A673 (cell line): ENCODE results near the gene RBP4. TPM values are rescaled to one million over a fixed set of nuclear protein-coding genes. Genes with fewer than 3 reads are reported as not detected.

Experiments used
- BruUV-seq: library from RNA; stranded (reverse); fragments of 400-500 nt; replicated peaks from 2 replicates; lab custom pipeline; 2021; lab: Mats Ljungman, UMichigan
- CTCF ChIA-PET: fragments of 300-600 bp; sonication (Branson Sonifier 250); formaldehyde crosslinking; loops from one replicate; lab custom pipeline; 2022; ENCODE audit warnings: antibody characterized with exemption; lab: Charles Lee
- POLR2A ChIA-PET: fragments of 300-600 bp; sonication (Branson Sonifier 250); formaldehyde crosslinking; loops from one replicate; lab custom pipeline; 2022; ENCODE audit warnings: antibody characterized with exemption; ENCODE audit not compliant: low non-redundant PET; lab: Charles Lee
- DNase-seq: peaks from one replicate; pipeline ENCODE4 v3.0.0-alpha.2; 2015; ENCODE audit warnings: low spot score
- H3K27ac ChIP-seq: fragments of 200-600 bp; sonication (generic); 2 replicates; pipeline ENCODE4 v1.5.1; 2016; ENCODE audit warnings: mixed run types, low read depth, mild to moderate bottlenecking, mixed read lengths, antibody characterized with exemption, low read length; ENCODE audit not compliant: poor library complexity, severe bottlenecking
- H3K27me3 ChIP-seq: fragments of 200-600 bp; sonication (generic); replicated peaks from 2 replicates; pipeline ENCODE4 v1.6.1; 2017; ENCODE audit warnings: mixed run types, low read depth, mild to moderate bottlenecking, mixed read lengths, antibody characterized with exemption, low read length; ENCODE audit not compliant: insufficient read depth, poor library complexity
- H3K36me3 ChIP-seq: fragments of 200-600 bp; sonication (generic); 2 replicates; pipeline ENCODE4 v1.6.1; 2016; ENCODE audit warnings: mixed run types, mild to moderate bottlenecking, mixed read lengths, antibody characterized with exemption, low read length; ENCODE audit not compliant: insufficient read depth, poor library complexity, severe bottlenecking
- H3K4me1 ChIP-seq: fragments of 200-600 bp; sonication (generic); 2 replicates; pipeline ENCODE4 v1.6.1; 2017; ENCODE audit warnings: mixed run types, mild to moderate bottlenecking, mixed read lengths, antibody characterized with exemption, low read length; ENCODE audit not compliant: insufficient read depth, poor library complexity, severe bottlenecking
- H3K4me3 ChIP-seq: fragments of 200-600 bp; sonication (generic); 2 replicates; pipeline ENCODE4 v1.5.1; 2016; ENCODE audit warnings: low read depth, mixed run types, mild to moderate bottlenecking, mixed read lengths, low read length; ENCODE audit not compliant: poor library complexity, severe bottlenecking
- H3K9me3 ChIP-seq: fragments of 200-600 bp; sonication (generic); 2 replicates; pipeline ENCODE4 v1.6.1; 2016; ENCODE audit warnings: mixed run types, low read depth, mild to moderate bottlenecking, mixed read lengths, antibody characterized with exemption, low read length; ENCODE audit not compliant: poor library complexity, severe bottlenecking
- EZH2 ChIP-seq: fragments of 200-600 bp; sonication (generic); IDR thresholded peaks from 2 replicates; pipeline ENCODE4 v1.6.1; 2017; ENCODE audit warnings: borderline replicate concordance, low read depth, mild to moderate bottlenecking, mixed read lengths, antibody characterized with exemption, low read length; ENCODE audit not compliant: poor library complexity, severe bottlenecking
- intact Hi-C: fragments of 100-400 bp; cut with micrococcal nuclease; formaldehyde crosslinking; loops from one replicate; pipeline ENCODE4 v1.10.0; 2022; ENCODE audit not compliant: unreplicated experiment
- total RNA-seq: library from RNA; stranded (reverse); gene quantifications from 2 replicates; pipeline ENCODE4 v1.2.3, GENCODE V29; 2021
- TF ChIP-seq, protein P1 (sequence below): fragments of 300-800, 200-600 bp; sonication (generic); conservative IDR thresholded peaks from 2 replicates; pipeline ENCODE4 v1.5.1; 2017; ENCODE audit warnings: low read depth, mild to moderate bottlenecking, antibody characterized with exemption, low read length, moderate library complexity, mixed read lengths

Gene RBP4
- total RNA-seq, 1 experiment from 2014 or later: not detected

DNA sequence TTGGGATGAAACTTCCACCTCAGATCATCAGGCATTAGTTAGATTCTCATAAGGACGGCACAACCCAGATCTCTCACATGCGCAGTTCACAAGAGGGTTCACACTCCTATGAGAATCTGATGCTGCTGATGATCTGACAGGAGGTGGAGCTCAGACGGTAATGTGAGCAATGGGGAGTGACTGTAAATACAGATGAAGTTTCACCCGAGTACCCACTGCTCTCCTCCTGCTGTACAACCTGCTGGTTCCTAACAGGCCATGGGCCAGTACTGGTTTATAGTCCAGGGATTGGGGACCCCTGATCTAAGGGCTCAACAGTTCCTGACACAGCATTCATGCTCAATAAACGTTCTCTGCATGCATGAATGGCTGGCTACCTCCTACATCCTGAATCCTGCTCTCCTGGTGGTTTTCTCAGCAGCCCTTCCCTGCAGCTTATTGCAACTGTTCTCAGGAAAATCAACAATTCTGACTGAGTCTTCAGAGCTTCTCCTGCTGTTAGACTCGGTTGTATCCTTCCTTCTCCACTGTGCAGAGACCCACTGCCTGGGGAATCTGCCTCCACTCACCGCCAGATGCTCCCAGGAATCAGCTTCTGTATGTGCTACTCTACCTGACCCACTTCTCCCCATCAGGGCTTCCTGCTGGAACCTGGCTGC is 28.7 kb upstream of the RBP4 start:
- H3K36me3 ChIP-seq: no peaks in the 10 kb centered on the region
- POLR2A ChIA-PET: no interaction called here
- no peaks in the 10 kb centered on the region for H3K4me1 ChIP-seq
- intact Hi-C loops: no loop called here
- no peaks in the 10 kb centered on the region for H3K9me3 ChIP-seq
- CTCF ChIA-PET: no interaction called here
- H3K4me3 ChIP-seq: no peak overlapping the region
- TF ChIP-seq, protein P1, sequence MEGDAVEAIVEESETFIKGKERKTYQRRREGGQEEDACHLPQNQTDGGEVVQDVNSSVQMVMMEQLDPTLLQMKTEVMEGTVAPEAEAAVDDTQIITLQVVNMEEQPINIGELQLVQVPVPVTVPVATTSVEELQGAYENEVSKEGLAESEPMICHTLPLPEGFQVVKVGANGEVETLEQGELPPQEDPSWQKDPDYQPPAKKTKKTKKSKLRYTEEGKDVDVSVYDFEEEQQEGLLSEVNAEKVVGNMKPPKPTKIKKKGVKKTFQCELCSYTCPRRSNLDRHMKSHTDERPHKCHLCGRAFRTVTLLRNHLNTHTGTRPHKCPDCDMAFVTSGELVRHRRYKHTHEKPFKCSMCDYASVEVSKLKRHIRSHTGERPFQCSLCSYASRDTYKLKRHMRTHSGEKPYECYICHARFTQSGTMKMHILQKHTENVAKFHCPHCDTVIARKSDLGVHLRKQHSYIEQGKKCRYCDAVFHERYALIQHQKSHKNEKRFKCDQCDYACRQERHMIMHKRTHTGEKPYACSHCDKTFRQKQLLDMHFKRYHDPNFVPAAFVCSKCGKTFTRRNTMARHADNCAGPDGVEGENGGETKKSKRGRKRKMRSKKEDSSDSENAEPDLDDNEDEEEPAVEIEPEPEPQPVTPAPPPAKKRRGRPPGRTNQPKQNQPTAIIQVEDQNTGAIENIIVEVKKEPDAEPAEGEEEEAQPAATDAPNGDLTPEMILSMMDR: no peak
- DNase-seq: no peak
- no peaks in the 10 kb centered on the region for H3K27me3 ChIP-seq
- BruUV-seq: no TSS peak
- no peak overlapping the region for H3K27ac ChIP-seq

DNA sequence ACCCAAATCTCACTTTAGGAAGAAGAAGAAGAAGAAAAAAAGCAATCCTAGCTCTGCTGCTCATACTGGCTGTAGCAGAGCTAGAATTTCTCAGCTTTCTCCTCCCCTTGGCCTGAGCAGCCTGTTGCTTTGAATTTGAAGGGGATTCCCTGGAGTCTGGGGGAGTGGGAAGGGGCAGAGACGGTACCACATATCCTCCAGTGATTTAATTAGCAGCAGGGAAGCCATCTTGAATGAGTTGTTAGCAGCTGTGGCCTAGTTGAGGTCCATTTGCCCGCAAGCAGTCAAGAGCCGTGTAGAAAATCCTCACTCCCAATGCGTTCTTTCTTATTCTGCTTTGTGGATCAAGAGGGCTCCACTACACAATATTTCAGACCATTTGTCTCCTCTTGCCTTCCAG is 27.8 kb upstream of the RBP4 start:
- intact Hi-C loops: no loop called here
- Histone ChIP-seq H3K4me3 (no peak overlapping the region), H3K36me3 (no peaks in the 10 kb centered on the region), H3K4me1 (no peaks in the 10 kb centered on the region), H3K27me3 (no peaks in the 10 kb centered on the region), H3K27ac (no peak overlapping the region), H3K9me3 (no peaks in the 10 kb centered on the region)
- no TSS peak for BruUV-seq
- POLR2A ChIA-PET: no interaction called here
- no peak for TF ChIP-seq EZH2
- TF ChIP-seq, protein P1: no peak
- DNase-seq: no peak
- CTCF ChIA-PET: no interaction called here

DNA sequence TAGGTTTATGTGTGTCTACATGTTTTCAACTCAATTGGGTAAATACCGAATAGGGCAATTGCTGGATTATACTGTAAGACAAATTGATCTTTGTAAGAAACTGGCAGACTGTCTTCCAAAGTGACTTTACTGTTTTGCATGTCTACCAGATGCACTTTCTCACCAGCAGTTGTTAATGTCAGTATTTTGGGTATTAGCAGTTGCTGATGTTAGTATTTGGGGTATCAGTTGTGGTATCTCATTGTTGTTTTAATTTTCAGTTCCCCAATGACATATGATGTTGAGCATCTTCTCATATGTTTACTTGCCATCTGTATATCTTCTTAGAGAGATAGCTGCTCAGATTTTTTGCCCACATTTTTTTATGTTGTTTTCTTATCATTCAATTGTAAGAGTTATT is 21.9 kb upstream of the RBP4 start:
- Histone ChIP-seq H3K9me3 (no peaks in the 10 kb centered on the region), H3K27me3 (peaks cover 14% of the 10 kb centered on the region), H3K4me3 (no peak overlapping the region), H3K27ac (no peak overlapping the region), H3K36me3 (no peaks in the 10 kb centered on the region), H3K4me1 (no peaks in the 10 kb centered on the region)
- TF ChIP-seq, protein P1: no peak
- no peak for TF ChIP-seq EZH2
- intact Hi-C loops: no loop called here
- POLR2A ChIA-PET: no interaction called here
- no TSS peak for BruUV-seq
- no peak for DNase-seq
- CTCF ChIA-PET: no interaction called here
